ENCODE measurements around the gene PDCD1LG2. TPM values are rescaled to one million over a fixed set of nuclear protein-coding genes. Genes with fewer than 3 reads are reported as not detected.

PDCD1LG2 gene
- total RNA-seq, 1 experiment from 2014 or later, result not detected

GRCh38 chr9:5614192-5614591, 103.9 kb downstream of the PDCD1LG2 start:
- no peak overlapping the region for H3T11ph ChIP-seq (ENCODE audit: low read length)
- 0 out of 2 replicates have a peak, but pooled peaks cover 1% of the 10 kb centered on the region for H3K79me2 ChIP-seq (ENCODE audit: insufficient read depth, low read length)
- no peak overlapping the region for H3K4ac ChIP-seq (ENCODE audit: low read depth, low read length)
- H3K4me1 ChIP-seq (ENCODE audit: insufficient read depth, low read length), result no peaks in the 10 kb centered on the region
- H3K9ac ChIP-seq (ENCODE audit: extremely low read depth, insufficient read length, low read length), result no peak overlapping the region
- H2AK5ac ChIP-seq (ENCODE audit: insufficient read length, low read length), result no peak overlapping the region
- H4K8ac ChIP-seq (replicated peaks; ENCODE audit: insufficient read length, low read depth, low read length), result no peak overlapping the region
- no peaks in the 10 kb centered on the region for H3K9me3 ChIP-seq (ENCODE audit: control insufficient read depth, low read depth, low read length)
- TF ChIP-seq CTCF (conservative IDR thresholded peaks at IDR 0.05), result no peak
- no peak overlapping the region for H3K27ac Mint-ChIP-seq
- no peak overlapping the region for H4K5ac ChIP-seq (ENCODE audit: insufficient read length, low read depth, low read length)
- H3K23ac ChIP-seq (ENCODE audit: insufficient read length, low read depth, low read length), result no peak overlapping the region
- H4K20me1 ChIP-seq (ENCODE audit: control insufficient read depth, insufficient read depth, insufficient read length), result no peaks in the 10 kb centered on the region
- no peak overlapping the region for H2BK5ac ChIP-seq (ENCODE audit: insufficient read length, low read length)
- no peaks in the 10 kb centered on the region for H3K79me1 ChIP-seq (ENCODE audit: insufficient read depth, low read depth, low read length, poor library complexity, severe bottlenecking)
- peaks cover 7 to 13% of the 10 kb centered on the region in 2 experiments for H3K4me1 Mint-ChIP-seq
- H2BK20ac ChIP-seq (ENCODE audit: low read depth, low read length, poor library complexity, severe bottlenecking), result no peak overlapping the region
- WGBS (ENCODE audit: extremely low coverage, insufficient read length, low lambda C conversion rate), result no CpG with 5 or more reads among the region's 4 CpGs
- no peaks in the 10 kb centered on the region for H3K36me3 Mint-ChIP-seq (ENCODE audit: insufficient read depth in 1 of 3, low read depth in 3 of 3)
- no peaks in the 10 kb centered on the region for H3K27me3 ChIP-seq (ENCODE audit: insufficient read depth, low read length)
- H2BK15ac ChIP-seq (ENCODE audit: low read depth, low read length), result no peak overlapping the region
- H3K18ac ChIP-seq (ENCODE audit: insufficient read length, low read depth, low read length), result no peak overlapping the region
- no peak overlapping the region for H4K91ac ChIP-seq (ENCODE audit: insufficient read length, low read depth, low read length)
- H3K4me2 ChIP-seq (ENCODE audit: insufficient read depth, insufficient read length, low read length), result no peak overlapping the region
- no peak overlapping the region for H3K27ac ChIP-seq (ENCODE audit: insufficient read length, low read depth, low read length)
- H3K23me2 ChIP-seq (ENCODE audit: insufficient read length, low read depth, low read length, poor library complexity, severe bottlenecking), result no peaks in the 10 kb centered on the region
- H3K9me3 Mint-ChIP-seq, result no peaks in the 10 kb centered on the region
- no peak overlapping the region for H3K4me3 Mint-ChIP-seq
- H3K27me3 Mint-ChIP-seq (ENCODE audit: low read depth), result no peaks in the 10 kb centered on the region
- H2AFZ ChIP-seq (ENCODE audit: low read length), result no peak overlapping the region
- DNase-seq, result no peak
- no peak overlapping the region for H2BK12ac ChIP-seq (ENCODE audit: insufficient read length, low read depth, low read length)
- H2BK120ac ChIP-seq (ENCODE audit: low read depth, low read length, poor library complexity, severe bottlenecking), result no peak overlapping the region
- H3K56ac ChIP-seq (ENCODE audit: insufficient read length, low read depth, low read length), result no peak overlapping the region
- H3K14ac ChIP-seq (ENCODE audit: insufficient read depth, low read length), result no peak overlapping the region
